Spleen (tissue), 11 donors: ENCODE measurements around the gene PRSS22. TPM values are rescaled to one million over a fixed set of nuclear protein-coding genes. Genes with fewer than 3 reads are reported as not detected.

ENCODE experiments used
- DNase-seq: peaks from one replicate; pipeline ENCODE4 v3.0.0-alpha.2; 2020
- H3K27ac ChIP-seq, 8 donors: fragments of 200-600 bp; sonication (generic) in 7 of 8; 1 replicate in 4 of 8; 2 replicates in 4 of 8; pipeline versions ENCODE4 v1.5.0 to v1.8.0; 2016 to 2021; ENCODE audit warnings: inconsistent platforms in 4 of 8, mild to moderate bottlenecking in 4 of 8, moderate library complexity in 1 of 8
- H3K27me3 ChIP-seq, 7 donors: fragments of 200-600 bp; sonication (generic) in 6 of 7; replicated peaks in 1 of 7; 1 replicate in 4 of 7; 2 replicates in 3 of 7; pipeline versions ENCODE4 v1.5.0 to v1.8.0; 2016 to 2021; ENCODE audit warnings: inconsistent platforms in 3 of 7, mild to moderate bottlenecking in 1 of 7
- H3K36me3 ChIP-seq, 6 donors: fragments of 200-600 bp; sonication (generic) in 5 of 6; 1 replicate in 4 of 6; 2 replicates in 2 of 6; pipeline versions ENCODE4 v1.5.0 to v1.8.0; 2016 to 2021; ENCODE audit warnings: inconsistent platforms in 2 of 6
- H3K4me1 ChIP-seq, 6 donors: fragments of 200-600 bp; sonication (generic) in 5 of 6; 1 replicate in 3 of 6; 2 replicates in 3 of 6; pipeline versions ENCODE4 v1.5.0 to v1.8.0; 2016 to 2021; ENCODE audit warnings: inconsistent platforms in 3 of 6
- H3K4me3 ChIP-seq, 8 donors: fragments of 200-600 bp; sonication (generic) in 7 of 8; 1 replicate in 4 of 8; 2 replicates in 4 of 8; pipeline versions ENCODE4 v1.5.0 to v1.8.0; 2016 to 2021; ENCODE audit warnings: inconsistent platforms in 4 of 8, mild to moderate bottlenecking in 4 of 8, moderate library complexity in 2 of 8
- H3K9me3 ChIP-seq, 8 donors: fragments of 200-600 bp; sonication (generic) in 7 of 8; 1 replicate in 4 of 8; 2 replicates in 4 of 8; pipeline versions ENCODE4 v1.5.0 to v1.8.0; 2016 to 2021; ENCODE audit warnings: inconsistent platforms in 4 of 8
- POLR2A ChIP-seq, 3 donors: fragments of 450-650 bp; IDR thresholded peaks; one replicate each; pipeline ENCODE4 v1.5.1; 2017; ENCODE audit warnings: antibody characterized with exemption in 3 of 3, mild to moderate bottlenecking in 1 of 3
- POLR2AphosphoS5 ChIP-seq, 3 donors: sonication (generic); formaldehyde crosslinking; IDR thresholded peaks; one replicate each; pipeline ENCODE4 v1.5.1; 2017; ENCODE audit warnings: antibody characterized with exemption in 3 of 3
- WGBS, 5 donors: extraction: QIAGEN DNeasy Blood & Tissue Kit in 3 of 5; methylation state at CpG; one replicate each; pipeline versions ENCODE4 v1.1.5 to v1.1.7; 2013 to 2018; 5-methylcytosine and 5-hydroxymethylcytosine counted together
- intact Hi-C: fragments of 100-400 bp; cut with DNase I; formaldehyde crosslinking; loops from one replicate; pipeline ENCODE4 v1.15.0; 2023; ENCODE audit warnings: low total_unique reads
- polyA plus RNA-seq, 3 donors: library from polyadenylated mRNA; stranded (reverse); fragments of 200-250 nt; gene quantifications; one replicate each; pipeline ENCODE4 v1.2.1, GENCODE V29; 2013
- total RNA-seq, 7 donors: library from RNA; depleted of rRNA in 3 of 7; stranded (reverse); fragments of >200 nt in 3 of 7; fragmentation: NEBNext Ultra II Directional in 4 of 7; extraction: Animal tissue kit (Norgen Biotek cat#: 25700) in 4 of 7; gene quantifications; one replicate each; pipeline versions ENCODE4 v1.1.0 to v1.2.1, GENCODE V29; 2016 to 2021
- TF ChIP-seq, protein P1 (sequence below), 11 experiments: fragments of 200-600 bp in 7 of 11; fragments of 450-650 bp in 4 of 11; sonication (generic) in 4 of 11; IDR thresholded peaks in 8 of 11; conservative IDR thresholded peaks in 3 of 11; 1 replicate in 7 of 11; 2 replicates in 4 of 11; pipeline versions ENCODE4 v1.4.0 to v1.8.0; 2016 to 2021; ENCODE audit warnings: antibody characterized with exemption in 11 of 11, inconsistent platforms in 4 of 11, mild to moderate bottlenecking in 1 of 11
- donor health status: healthy with polysubstance abuse.
- donor health status: DM: no; HTN: no; CAD: no; lungs with moderate emphysema.
- donor health status: DM: no; HTN: no; CAD: no.
- donor health status: Bipolar disorder and iron deficiency.
- donor health status: healthy.
- donor health status: DM: no; HTN: no; CAD: no.
- donor health status: DM: yes; HTN: yes; CAD: no.

PRSS22 gene
- total and polyA plus RNA-seq, 10 donors, result 0.19 to 0.60 (median 0.33) TPM; not detected in 7

GRCh38 chr16:2867661-2867986 is 9.7 kb upstream of the PRSS22 start:
- DNase-seq, result no peak
- H3K4me1 ChIP-seq, result peaks cover 0 to 38% (median 24%) of the 10 kb centered on the region in 6 donors
- WGBS, 5 donors, result 9 to 53% (median 33%) methylated on average over 8 of the region's 8 CpGs
- H3K27me3 ChIP-seq, result peaks cover 0 to 8% (median 0%) of the 10 kb centered on the region in 7 donors
- peak overlapping the region; percentile 57 to 84 (median 64) for H3K4me3 ChIP-seq
- peak overlapping the region; percentile 93 to 99 (median 96) for H3K27ac ChIP-seq
- H3K9me3 ChIP-seq, result no peaks in the 10 kb centered on the region
- H3K36me3 ChIP-seq, result no peaks in the 10 kb centered on the region
- intact Hi-C loops, result no loop called here
- no peak for TF ChIP-seq POLR2AphosphoS5 (IDR thresholded peaks at IDR 0.05)
- TF ChIP-seq, protein P1, sequence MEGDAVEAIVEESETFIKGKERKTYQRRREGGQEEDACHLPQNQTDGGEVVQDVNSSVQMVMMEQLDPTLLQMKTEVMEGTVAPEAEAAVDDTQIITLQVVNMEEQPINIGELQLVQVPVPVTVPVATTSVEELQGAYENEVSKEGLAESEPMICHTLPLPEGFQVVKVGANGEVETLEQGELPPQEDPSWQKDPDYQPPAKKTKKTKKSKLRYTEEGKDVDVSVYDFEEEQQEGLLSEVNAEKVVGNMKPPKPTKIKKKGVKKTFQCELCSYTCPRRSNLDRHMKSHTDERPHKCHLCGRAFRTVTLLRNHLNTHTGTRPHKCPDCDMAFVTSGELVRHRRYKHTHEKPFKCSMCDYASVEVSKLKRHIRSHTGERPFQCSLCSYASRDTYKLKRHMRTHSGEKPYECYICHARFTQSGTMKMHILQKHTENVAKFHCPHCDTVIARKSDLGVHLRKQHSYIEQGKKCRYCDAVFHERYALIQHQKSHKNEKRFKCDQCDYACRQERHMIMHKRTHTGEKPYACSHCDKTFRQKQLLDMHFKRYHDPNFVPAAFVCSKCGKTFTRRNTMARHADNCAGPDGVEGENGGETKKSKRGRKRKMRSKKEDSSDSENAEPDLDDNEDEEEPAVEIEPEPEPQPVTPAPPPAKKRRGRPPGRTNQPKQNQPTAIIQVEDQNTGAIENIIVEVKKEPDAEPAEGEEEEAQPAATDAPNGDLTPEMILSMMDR (IDR thresholded peaks at IDR 0.05 in 8 of 11, conservative IDR thresholded peaks at IDR 0.05 in 3 of 11), result no peak
- no peak for TF ChIP-seq POLR2A (IDR thresholded peaks at IDR 0.05)

DNA sequence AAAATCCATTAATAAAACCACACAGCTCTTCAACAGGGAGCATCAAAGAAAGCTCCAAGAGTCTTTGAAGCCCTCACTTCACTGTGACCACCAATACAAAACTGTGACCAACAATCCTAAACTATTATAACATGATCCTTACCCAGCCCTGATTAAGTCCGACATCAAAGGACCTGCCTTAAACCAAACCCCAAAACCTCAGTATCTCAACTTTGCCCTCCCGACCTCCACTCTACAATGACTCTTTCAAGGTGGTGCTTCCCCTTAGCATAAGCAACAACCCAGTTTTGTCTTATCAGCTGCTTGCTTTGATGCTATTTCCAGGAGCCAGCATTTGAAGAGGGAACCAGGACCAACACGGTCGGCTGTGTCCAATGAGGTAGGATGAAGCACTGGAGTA is 8.5 kb upstream of the PRSS22 start:
- WGBS, 5 donors, result 59 to 88% (median 68%) methylated on average over 4 of the region's 4 CpGs
- Histone ChIP-seq H3K9me3 (peaks cover 0 to 4% (median 0%) of the 10 kb centered on the region in 8 donors), H3K4me1 (peaks cover 0 to 38% (median 24%) of the 10 kb centered on the region in 6 donors), H3K4me3 (no peak overlapping the region), H3K36me3 (no peaks in the 10 kb centered on the region), H3K27ac (peak overlapping the region in 2 of 8 donors; percentile 55 to 62), H3K27me3 (peaks cover 0 to 20% (median 0%) of the 10 kb centered on the region in 7 donors)
- TF ChIP-seq, protein P1 (IDR thresholded peaks at IDR 0.05 in 8 of 11, conservative IDR thresholded peaks at IDR 0.05 in 3 of 11), result no peak
- TF ChIP-seq POLR2A (IDR thresholded peaks at IDR 0.05) (no peak), POLR2AphosphoS5 (IDR thresholded peaks at IDR 0.05) (no peak)
- intact Hi-C loops, result no loop called here
- no peak for DNase-seq

DNA sequence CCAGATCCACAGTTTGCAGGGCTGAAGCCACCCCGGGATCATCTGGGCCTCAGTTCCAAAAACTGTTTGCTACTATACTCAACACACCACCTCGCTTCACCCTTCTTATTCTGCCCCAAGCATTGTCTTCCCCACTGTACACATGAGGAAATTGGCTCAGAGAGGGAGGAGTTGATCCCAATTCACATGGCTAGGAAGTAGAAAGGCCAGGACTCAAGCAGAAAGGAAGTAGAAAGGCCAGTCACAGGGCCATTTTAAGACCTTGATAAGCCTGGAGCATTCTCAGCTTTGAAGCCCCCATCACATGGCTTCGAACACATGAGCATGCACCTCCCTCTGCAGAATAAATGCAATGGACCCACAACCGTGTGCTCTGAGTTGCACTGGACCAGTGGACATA is 7.7 kb upstream of the PRSS22 start:
- WGBS, 5 donors, result 72 to 79% (median 74%) methylated on average over 4 of the region's 4 CpGs
- peak; percentile 11 for DNase-seq
- Histone ChIP-seq H3K4me1 (peaks cover 0 to 38% (median 24%) of the 10 kb centered on the region in 6 donors), H3K36me3 (no peaks in the 10 kb centered on the region), H3K27ac (peak overlapping the region in 5 of 8 donors; percentile 7 to 62 (median 55)), H3K9me3 (peaks cover 0 to 11% (median 0%) of the 10 kb centered on the region in 8 donors), H3K4me3 (no peak overlapping the region), H3K27me3 (peaks cover 0 to 27% (median 0%) of the 10 kb centered on the region in 7 donors)
- TF ChIP-seq POLR2AphosphoS5 (IDR thresholded peaks at IDR 0.05), result no peak
- intact Hi-C loops, result no loop called here

DNA sequence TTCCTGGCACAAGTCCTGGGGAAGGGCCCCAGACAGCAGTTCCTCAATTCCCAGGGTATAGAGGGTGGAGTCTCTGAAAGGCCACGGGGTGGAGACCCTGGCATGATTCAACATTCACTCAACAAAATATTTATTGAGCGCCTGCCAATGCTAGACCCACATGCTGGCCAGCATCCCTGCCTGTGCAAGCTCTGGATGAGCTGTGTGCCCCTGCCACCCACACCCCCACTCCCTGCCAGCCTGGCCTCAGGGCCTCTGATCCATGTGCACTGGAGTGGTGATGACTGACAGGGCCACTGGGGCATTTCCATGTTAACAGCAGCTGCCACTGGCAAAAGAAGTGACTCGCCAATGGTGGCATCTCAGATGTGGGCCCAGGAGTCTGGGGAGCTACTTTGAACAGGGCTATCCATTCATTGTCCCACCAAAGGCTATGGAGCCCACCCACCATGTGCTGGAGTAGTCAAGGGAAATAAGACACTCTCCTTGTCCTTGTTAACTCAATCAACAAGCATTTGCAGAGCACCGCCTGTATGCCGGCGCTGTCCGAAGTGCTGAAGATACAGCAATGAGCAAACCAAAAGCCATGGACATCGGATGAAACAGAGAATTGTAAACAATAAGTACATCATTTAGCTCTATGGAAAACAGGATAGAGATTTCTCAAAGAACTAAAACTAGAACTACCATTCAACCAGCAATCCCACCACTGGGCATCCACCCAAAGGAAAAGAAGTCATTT is 3.0 kb upstream of the PRSS22 start:
- H3K27ac ChIP-seq, result no peak overlapping the region
- intact Hi-C loops, result no loop called here
- H3K4me3 ChIP-seq, result no peak overlapping the region
- DNase-seq, result peak; percentile 40
- TF ChIP-seq POLR2A (IDR thresholded peaks at IDR 0.05) (no peak), POLR2AphosphoS5 (IDR thresholded peaks at IDR 0.05) (no peak)
- TF ChIP-seq, protein P1 (IDR thresholded peaks at IDR 0.05 in 8 of 11, conservative IDR thresholded peaks at IDR 0.05 in 3 of 11), result no peak
- 70 to 79% (median 74%) methylated on average over 8 of the region's 8 CpGs for WGBS, 5 donors
- H3K9me3 ChIP-seq, result peaks cover 0 to 14% (median 0%) of the 10 kb centered on the region in 8 donors
- H3K36me3 ChIP-seq, result no peaks in the 10 kb centered on the region
- peaks cover 0 to 26% (median 18%) of the 10 kb centered on the region in 6 donors for H3K4me1 ChIP-seq
- peaks cover 0 to 71% (median 29%) of the 10 kb centered on the region in 7 donors for H3K27me3 ChIP-seq
